Measurements from ENCODE around the gene MARCHF6. TPM values are rescaled to one million over a fixed set of nuclear protein-coding genes. Genes with fewer than 3 reads are reported as not detected.

The MARCHF6 gene
- total RNA-seq, 1 donor from 2014 or later: 136 TPM

- H3K9me3 ChIP-seq: no peaks in the 10 kb centered on the region
- H3K4me3 ChIP-seq: no peak overlapping the region
- TF ChIP-seq CTCF (IDR thresholded peaks at IDR 0.05): no peak
- H3K4me1 ChIP-seq: peaks cover 10% of the 10 kb centered on the region
- no peaks in the 10 kb centered on the region for H3K27me3 ChIP-seq (ENCODE audit: low read depth)
- H3K36me3 ChIP-seq: peaks cover 87% of the 10 kb centered on the region
- H3K27ac ChIP-seq: no peak overlapping the region
- DNase-seq (no peak), ATAC-seq (no peak)
- intact Hi-C loops (cut with DNase I): no loop called here
Measured at GRCh38 chr5:10396552-10396951, 43.1 kb downstream of the MARCHF6 start.

- Histone ChIP-seq H3K27me3 (ENCODE audit: low read depth) (no peaks in the 10 kb centered on the region), H3K4me1 (peaks cover 10% of the 10 kb centered on the region), H3K27ac (no peak overlapping the region), H3K4me3 (no peak overlapping the region), H3K36me3 (peaks cover 87% of the 10 kb centered on the region), H3K9me3 (no peaks in the 10 kb centered on the region)
- no peak for TF ChIP-seq CTCF (IDR thresholded peaks at IDR 0.05)
- DNase-seq (no peak), ATAC-seq (no peak)
- intact Hi-C loops (cut with DNase I): no loop called here
Measured at GRCh38 chr5:10399839-10400238, 46.3 kb downstream of the MARCHF6 start.

- Histone ChIP-seq H3K4me3 (no peak overlapping the region), H3K27ac (no peak overlapping the region), H3K9me3 (no peaks in the 10 kb centered on the region), H3K27me3 (ENCODE audit: low read depth) (no peaks in the 10 kb centered on the region), H3K36me3 (peaks cover 87% of the 10 kb centered on the region), H3K4me1 (peaks cover 10% of the 10 kb centered on the region)
- intact Hi-C loops (cut with DNase I): no loop called here
- DNase-seq (no peak), ATAC-seq (no peak)
- no peak for TF ChIP-seq CTCF (IDR thresholded peaks at IDR 0.05)
Measured at GRCh38 chr5:10400411-10400810, 46.9 kb downstream of the MARCHF6 start.

- intact Hi-C loops (cut with DNase I): no loop called here
- H3K27me3 ChIP-seq (ENCODE audit: low read depth): no peaks in the 10 kb centered on the region
- no peak overlapping the region for H3K27ac ChIP-seq
- no peaks in the 10 kb centered on the region for H3K9me3 ChIP-seq
- no peak for TF ChIP-seq CTCF (IDR thresholded peaks at IDR 0.05)
- DNase-seq: no peak
- peak in 1 of 2 donors; percentile 44 for ATAC-seq
- H3K4me3 ChIP-seq: no peak overlapping the region
- peaks cover 10% of the 10 kb centered on the region for H3K4me1 ChIP-seq
- peaks cover 87% of the 10 kb centered on the region for H3K36me3 ChIP-seq
Measured at GRCh38 chr5:10400831-10401230, 47.3 kb downstream of the MARCHF6 start.

- H3K27me3 ChIP-seq (ENCODE audit: low read depth): no peaks in the 10 kb centered on the region
- H3K9me3 ChIP-seq: no peaks in the 10 kb centered on the region
- H3K4me1 ChIP-seq: peaks cover 10% of the 10 kb centered on the region
- intact Hi-C loops (cut with DNase I): no loop called here
- TF ChIP-seq CTCF (IDR thresholded peaks at IDR 0.05): no peak
- DNase-seq: no peak
- ATAC-seq: peak in 1 of 2 donors; percentile 58
- peaks cover 87% of the 10 kb centered on the region for H3K36me3 ChIP-seq
- H3K4me3 ChIP-seq: no peak overlapping the region
- no peak overlapping the region for H3K27ac ChIP-seq
Measured at GRCh38 chr5:10401498-10401897, 48.0 kb downstream of the MARCHF6 start.

Other genes with a start within 250 kb of the MARCHF6 start
- 13.1 TPM for gene ATPSCKMT, start 103.8 kb upstream of the MARCHF6 start, total RNA-seq
- 116 TPM for gene CCT5, start 103.4 kb upstream of the MARCHF6 start, total RNA-seq
- gene CMBL, start 45.8 kb upstream of the MARCHF6 start, total RNA-seq: 21.7 TPM
- 11.5 TPM for gene ROPN1L, start 88.2 kb downstream of the MARCHF6 start, total RNA-seq
- gene ANKRD33B, start 210.4 kb downstream of the MARCHF6 start, total RNA-seq: 5.8 TPM

Measured in lower lobe of right lung (tissue), 2 donors.